K562 (cell line): ENCODE measurements around the gene PRDM12. TPM values are rescaled to one million over a fixed set of nuclear protein-coding genes. Genes with fewer than 3 reads are reported as not detected.

ENCODE experiments used
- ATAC-seq: fragments of 200-7000 bp; cut with Tn5 transposase; 3 replicates; pipeline ENCODE4 v1.9.1; 2020; ENCODE audit warnings: moderate library complexity
- BruUV-seq: library from RNA; stranded (reverse); fragments of 400-500 nt; replicated peaks from 2 replicates; lab custom pipeline; 2021; lab: Mats Ljungman, UMichigan
- CTCF ChIA-PET: fragments of 300-600 bp; formaldehyde crosslinking; extraction: SDS; loops from one replicate; lab custom pipeline; 2021; ENCODE audit warnings: low intra/inter-chr PET ratio; lab: Yijun Ruan, JAX
- POLR2A ChIA-PET: fragments of 300-600, 350-650 bp; sonication (Branson Sonifier 250); formaldehyde crosslinking; extraction: SDS; loops from one replicate; lab custom pipeline; 2021; ENCODE audit warnings: antibody characterized with exemption, inconsistent platforms; lab: Yijun Ruan, JAX
- DNase-seq, 4 experiments: peaks; one replicate each; pipeline versions ENCODE4 v3.0.0 to v3.0.0-alpha.2; 2011 to 2018; ENCODE audit warnings: low spot score in 3 of 4, mixed read lengths in 3 of 4; ENCODE audit errors: extremely low read depth in 1 of 4
- FAIRE-seq: peaks from 2 replicates; lab custom pipeline; 2011; peaks lifted over from hg19 to GRCh38; lab: Jason Lieb, UNC
- H2AFZ ChIP-seq: 2 replicates; pipeline ENCODE4 v1.6.0; 2011; ENCODE audit warnings: low read depth, low read length, control low read depth, inconsistent platforms
- H3K27ac ChIP-seq: fragments of 200-600 bp; 3 replicates; pipeline ENCODE4 v1.8.0; 2011; ENCODE audit warnings: low read depth, mild to moderate bottlenecking, control low read depth, inconsistent platforms, low read length, moderate library complexity, mixed read lengths; ENCODE audit errors: extremely low read depth
- H3K27me3 ChIP-seq, 2 experiments: fragments of 300-600 bp in 1 of 2; 2 replicates in 1 of 2; 3 replicates in 1 of 2; pipeline versions ENCODE4 v1.6.0 to v1.8.0; 2011; ENCODE audit warnings: inconsistent platforms in 2 of 2, low read length in 2 of 2, mild to moderate bottlenecking in 1 of 2, mixed read lengths in 1 of 2, moderate library complexity in 1 of 2; ENCODE audit not compliant: control insufficient read depth in 2 of 2, insufficient read depth in 2 of 2
- H3K36me3 ChIP-seq: fragments of 300-600 bp; 3 replicates; pipeline ENCODE4 v1.8.0; 2011; ENCODE audit warnings: mild to moderate bottlenecking, low read length, inconsistent platforms; ENCODE audit not compliant: control insufficient read depth, insufficient read depth
- H3K4me1 ChIP-seq, 2 experiments: fragments of 200-600 bp in 1 of 2; replicated peaks in 1 of 2; 2 replicates in 1 of 2; 3 replicates in 1 of 2; pipeline versions ENCODE4 v1.5.1 to v1.8.0; 2011; ENCODE audit warnings: inconsistent platforms in 2 of 2, low read length in 2 of 2, mild to moderate bottlenecking in 1 of 2, mixed read lengths in 1 of 2, moderate library complexity in 1 of 2; ENCODE audit not compliant: control insufficient read depth in 2 of 2, insufficient read depth in 2 of 2
- H3K4me2 ChIP-seq: 2 replicates; pipeline ENCODE4 v1.6.1; 2011; ENCODE audit warnings: low read length, control low read depth, inconsistent platforms, mixed read lengths; ENCODE audit not compliant: insufficient read depth
- H3K4me3 ChIP-seq: fragments of 200-600 bp; sonication (generic), shearing (Covaris generic); 2 replicates; pipeline ENCODE4 v1.5.1; 2016; ENCODE audit warnings: control low read depth, inconsistent platforms
- H3K79me2 ChIP-seq: fragments of 200-600 bp; 3 replicates; pipeline ENCODE4 v1.8.0; 2011; ENCODE audit warnings: low read length, inconsistent platforms; ENCODE audit not compliant: control insufficient read depth, insufficient read depth
- H3K9ac ChIP-seq, 2 experiments: 2 replicates each; pipeline versions ENCODE4 v1.6.0 to v1.6.1; 2011; ENCODE audit warnings: low read depth in 2 of 2, low read length in 2 of 2, control low read depth in 1 of 2, inconsistent platforms in 1 of 2, mild to moderate bottlenecking in 1 of 2, mixed read lengths in 1 of 2; ENCODE audit not compliant: insufficient read depth in 1 of 2
- H3K9me1 ChIP-seq: one replicate; pipeline ENCODE4 v1.6.0; 2011; ENCODE audit warnings: inconsistent platforms, mild to moderate bottlenecking, low read length, moderate library complexity; ENCODE audit not compliant: control insufficient read depth, insufficient read depth
- H3K9me3 ChIP-seq: replicated peaks from 2 replicates; pipeline ENCODE4 v1.5.1; 2011; ENCODE audit warnings: low read depth, low read length, inconsistent platforms; ENCODE audit not compliant: control insufficient read depth, insufficient read depth
- H4K20me1 ChIP-seq: replicated peaks from 2 replicates; pipeline ENCODE4 v1.6.1; 2011; ENCODE audit warnings: low read length, inconsistent platforms, mixed read lengths; ENCODE audit not compliant: control insufficient read depth, insufficient read depth
- KDM5B ChIP-seq: fragments of 200-600 bp; sonication (generic); IDR thresholded peaks from 2 replicates; pipeline ENCODE4 v1.6.1; 2012; ENCODE audit warnings: low read depth, mild to moderate bottlenecking, moderate library complexity, low read length, control low read depth, inconsistent platforms; ENCODE audit not compliant: insufficient replicate concordance
- ZNF224 ChIP-seq: sonication (generic); formaldehyde crosslinking; IDR thresholded peaks from 2 replicates; pipeline ENCODE4 v1.8.0; 2022; ENCODE audit warnings: mild to moderate bottlenecking, missing genetic modification reagents
- WGBS: fragments of 100-300 bp; shearing (Covaris generic); methylation state at CpG from one replicate; pipeline ENCODE4 v1.1.6; 2016; ENCODE audit warnings: low coverage, mixed read lengths; ENCODE audit not compliant: insufficient coverage; ENCODE audit errors: missing lambda C conversion rate; 5-methylcytosine and 5-hydroxymethylcytosine counted together
- in situ Hi-C: fragments of 300-500 bp; cut with MboI; formaldehyde crosslinking; loops from 4 replicates; pipeline ENCODE4 v1.15.0; 2018; ENCODE audit warnings: inconsistent platforms, mixed read lengths
- intact Hi-C: fragments of 100-400 bp; cut with micrococcal nuclease; formaldehyde crosslinking; loops from 2 replicates; pipeline ENCODE4 v1.14.2; 2022
- microRNA-seq: library from miRNA; unstranded; fragments of <30 nt; microRNA quantifications from one replicate; pipeline ENCODE4, GENCODE V29; 2018; ENCODE audit warnings: borderline microRNAs expressed
- polyA plus RNA-seq, 8 experiments: library from polyadenylated mRNA; depleted of rRNA in 4 of 8; stranded (reverse) in 5 of 8; unstranded in 3 of 8; fragments of >200 nt; fragmentation: Nextera tagmentation in 2 of 8; fragmentation: Illumina TruSeq in 1 of 8; extraction: Ambion mirVana in 2 of 8; extraction: Trizol in 1 of 8; gene quantifications; 2 replicates each; pipeline versions ENCODE4 v1.2.1 to v1.2.3, GENCODE V29; 2011 to 2014; ENCODE audit warnings: inconsistent platforms in 1 of 8, missing spikeins in 1 of 8
- small RNA-seq: library from RNA; depleted of rRNA; stranded (forward); fragments of <200 nt; gene quantifications from one replicate; pipeline ENCODE3, GENCODE V24; 2014
- total RNA-seq, 7 experiments: library from RNA; depleted of rRNA in 6 of 7; stranded (reverse); fragments of >200 nt in 6 of 7; fragmentation: Illumina TruSeq in 2 of 7; extraction: Trizol in 2 of 7; gene quantifications; 2 replicates each; pipeline versions ENCODE4 v1.2.1 to v1.2.3, GENCODE V29; 2011 to 2021; ENCODE audit warnings: low replicate concordance in 1 of 7
- TF ChIP-seq, protein P1 (sequence below): sonication (generic); formaldehyde crosslinking; IDR thresholded peaks from 2 replicates; pipeline ENCODE4 v1.8.1; 2023; ENCODE audit warnings: mild to moderate bottlenecking, missing genetic modification reagents, moderate library complexity

Gene PRDM12
- total and polyA plus RNA-seq, 9 of the 15 experiments (the other 6 are each of a cell fraction or from before 2014, with no cell fraction given) = 0.04 to 0.22 (median 0.07) TPM; not detected in 3

DNA sequence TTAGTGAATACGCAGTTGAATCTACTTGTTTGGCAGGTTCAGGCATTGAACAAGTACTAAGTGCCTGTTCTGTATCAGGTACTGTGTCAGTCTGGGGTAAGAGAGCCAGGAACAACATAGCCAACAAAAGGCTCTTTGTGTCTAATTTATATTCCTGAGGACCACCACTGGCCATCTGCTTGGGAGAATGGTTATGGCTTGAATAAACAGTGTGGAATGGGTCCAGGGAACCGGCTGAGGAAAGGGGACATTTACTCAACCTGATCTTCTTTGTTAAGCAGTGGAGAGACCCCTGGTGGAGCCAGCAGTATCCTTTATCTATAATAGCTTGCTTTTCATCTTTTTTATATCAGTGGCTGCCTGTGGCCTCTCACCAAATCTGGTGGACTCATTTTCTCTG, 67.7 kb downstream of the PRDM12 start:
- ATAC-seq (peak; percentile 79), FAIRE-seq (peak; percentile 61), DNase-seq (peak; percentile 60 to 83 (median 80))
- H3K4me2 ChIP-seq = no peak overlapping the region
- no peak overlapping the region for H3K27ac ChIP-seq
- H2AFZ ChIP-seq = no peak overlapping the region
- ChIA-PET POLR2A (interaction anchor here (0.6 to 3.5 kb wide), 9 partner anchors 9 to 362 kb away, joined by 3 to 20 read pairs (median 3); no protein-coding TSS in a partner anchor), CTCF (no interaction called here)
- H3K4me3 ChIP-seq = no peak overlapping the region
- H3K9me3 ChIP-seq = no peaks in the 10 kb centered on the region
- BruUV-seq = TSS peak; percentile 36
- no peaks in the 10 kb centered on the region for H3K4me1 ChIP-seq
- no peaks in the 10 kb centered on the region for H3K9me1 ChIP-seq
- in situ Hi-C loops = no loop called here
- TF ChIP-seq, protein P1, sequence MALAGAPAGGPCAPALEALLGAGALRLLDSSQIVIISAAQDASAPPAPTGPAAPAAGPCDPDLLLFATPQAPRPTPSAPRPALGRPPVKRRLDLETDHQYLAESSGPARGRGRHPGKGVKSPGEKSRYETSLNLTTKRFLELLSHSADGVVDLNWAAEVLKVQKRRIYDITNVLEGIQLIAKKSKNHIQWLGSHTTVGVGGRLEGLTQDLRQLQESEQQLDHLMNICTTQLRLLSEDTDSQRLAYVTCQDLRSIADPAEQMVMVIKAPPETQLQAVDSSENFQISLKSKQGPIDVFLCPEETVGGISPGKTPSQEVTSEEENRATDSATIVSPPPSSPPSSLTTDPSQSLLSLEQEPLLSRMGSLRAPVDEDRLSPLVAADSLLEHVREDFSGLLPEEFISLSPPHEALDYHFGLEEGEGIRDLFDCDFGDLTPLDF (CRISPR knock-in tag) = peak; percentile 65; the same call in 1 of the 2 replicates
- TF ChIP-seq KDM5B (no peak), ZNF224 (CRISPR knock-in tag) (no peak)
- no peaks in the 10 kb centered on the region for H4K20me1 ChIP-seq
- intact Hi-C loops = loop anchor here (1.0 kb wide), 1 partner anchor 131 kb away; no protein-coding TSS in a partner anchor
- peaks cover 40% of the 10 kb centered on the region for H3K36me3 ChIP-seq
- no peaks in the 10 kb centered on the region for H3K27me3 ChIP-seq
- WGBS = 69% methylated on average over 2 of the region's 2 CpGs
- H3K9ac ChIP-seq = no peak overlapping the region
- H3K79me2 ChIP-seq = no peaks in the 10 kb centered on the region; the same call in 2 of the 3 replicates

Small RNA genes lying within 50 kb of the gene (microRNA-seq; reads per million reads assigned to microRNA genes)
- gene MIR6856 = not detected

Small RNA genes lying within 50 kb of the gene (small RNA-seq; reads per million reads assigned to genes)
- gene AL359092.1 (not detected), gene MIR6856 (not detected)

Other genes starting within 250 kb of the PRDM12 start
- gene ASS1, start 219.6 kb upstream of the PRDM12 start, total RNA-seq (2014; rRNA removed) = 4.6 and 4.8 TPM in 2 replicates
- 2.2 and 4.2 TPM in 2 replicates for gene ASS1, start 219.6 kb upstream of the PRDM12 start, total RNA-seq (2014; rRNA removed; fragmentation: Illumina TruSeq; extraction: Trizol)
- 1.5 and 1.7 TPM in 2 replicates for gene ASS1, start 219.6 kb upstream of the PRDM12 start, total RNA-seq (2015; rRNA removed; fragmentation: Illumina TruSeq; extraction: Trizol)
- gene ASS1, start 219.6 kb upstream of the PRDM12 start, total RNA-seq (2021) = 3.7 TPM in 2 replicates
- 2.9 and 4.7 TPM in 2 replicates for gene ASS1, start 219.6 kb upstream of the PRDM12 start, polyA plus RNA-seq (2011; rRNA removed)
- gene ASS1, start 219.6 kb upstream of the PRDM12 start, polyA plus RNA-seq (2014; fragmentation: Illumina TruSeq; extraction: Trizol) = 5.7 and 5.9 TPM in 2 replicates
- 1 to 10 TPM; 1.7 to 3.6 TPM for gene ASS1, start 219.6 kb upstream of the PRDM12 start, polyA plus RNA-seq (2014; fragmentation: Nextera tagmentation; extraction: Ambion mirVana)
- 3.8 and 6.5 TPM in 2 replicates for gene ASS1, start 219.6 kb upstream of the PRDM12 start, polyA plus RNA-seq (2014; rRNA removed)
- 64.0 and 82.7 TPM in 2 replicates for gene FUBP3, start 85.0 kb upstream of the PRDM12 start, total RNA-seq (2014; rRNA removed)
- 41.0 and 43.2 TPM in 2 replicates for gene FUBP3, start 85.0 kb upstream of the PRDM12 start, total RNA-seq (2014; rRNA removed; fragmentation: Illumina TruSeq; extraction: Trizol)
- gene FUBP3, start 85.0 kb upstream of the PRDM12 start, total RNA-seq (2015; rRNA removed; fragmentation: Illumina TruSeq; extraction: Trizol) = 45.0 and 48.1 TPM in 2 replicates
- gene FUBP3, start 85.0 kb upstream of the PRDM12 start, total RNA-seq (2021) = 51.7 and 54.0 TPM in 2 replicates
- gene FUBP3, start 85.0 kb upstream of the PRDM12 start, polyA plus RNA-seq (2011; rRNA removed) = 35.3 and 40.1 TPM in 2 replicates
- gene FUBP3, start 85.0 kb upstream of the PRDM12 start, polyA plus RNA-seq (2014; fragmentation: Illumina TruSeq; extraction: Trizol) = 57.0 and 70.8 TPM in 2 replicates
- gene FUBP3, start 85.0 kb upstream of the PRDM12 start, polyA plus RNA-seq (2014; fragmentation: Nextera tagmentation; extraction: Ambion mirVana) = 1 to 10 TPM; 3.0 to 7.1 TPM
- 56.8 and 68.9 TPM in 2 replicates for gene FUBP3, start 85.0 kb upstream of the PRDM12 start, polyA plus RNA-seq (2014; rRNA removed)
- gene EXOSC2, start 29.2 kb downstream of the PRDM12 start, total RNA-seq (2014; rRNA removed) = 48.5 and 50.6 TPM in 2 replicates
- 101 and 105 TPM in 2 replicates for gene EXOSC2, start 29.2 kb downstream of the PRDM12 start, total RNA-seq (2014; rRNA removed; fragmentation: Illumina TruSeq; extraction: Trizol)
- gene EXOSC2, start 29.2 kb downstream of the PRDM12 start, total RNA-seq (2015; rRNA removed; fragmentation: Illumina TruSeq; extraction: Trizol) = 81.4 and 87.0 TPM in 2 replicates
- 67.1 and 71.8 TPM in 2 replicates for gene EXOSC2, start 29.2 kb downstream of the PRDM12 start, total RNA-seq (2021)
- gene EXOSC2, start 29.2 kb downstream of the PRDM12 start, polyA plus RNA-seq (2011; rRNA removed) = 59.9 and 87.5 TPM in 2 replicates
- 69.1 and 77.6 TPM in 2 replicates for gene EXOSC2, start 29.2 kb downstream of the PRDM12 start, polyA plus RNA-seq (2014; fragmentation: Illumina TruSeq; extraction: Trizol)
- 10 to 100 TPM; 46.0 to 89.0 TPM for gene EXOSC2, start 29.2 kb downstream of the PRDM12 start, polyA plus RNA-seq (2014; fragmentation: Nextera tagmentation; extraction: Ambion mirVana)
- 66.5 and 75.3 TPM in 2 replicates for gene EXOSC2, start 29.2 kb downstream of the PRDM12 start, polyA plus RNA-seq (2014; rRNA removed)
- gene ABL1, start 170.7 kb downstream of the PRDM12 start, total RNA-seq (2014; rRNA removed) = 45.1 and 61.3 TPM in 2 replicates
- gene ABL1, start 170.7 kb downstream of the PRDM12 start, total RNA-seq (2014; rRNA removed; fragmentation: Illumina TruSeq; extraction: Trizol) = 28.6 and 30.2 TPM in 2 replicates
- 37.8 and 41.0 TPM in 2 replicates for gene ABL1, start 170.7 kb downstream of the PRDM12 start, total RNA-seq (2015; rRNA removed; fragmentation: Illumina TruSeq; extraction: Trizol)
- 124 and 130 TPM in 2 replicates for gene ABL1, start 170.7 kb downstream of the PRDM12 start, total RNA-seq (2021)
- 26.0 and 35.7 TPM in 2 replicates for gene ABL1, start 170.7 kb downstream of the PRDM12 start, polyA plus RNA-seq (2011; rRNA removed)
- 64.0 and 77.9 TPM in 2 replicates for gene ABL1, start 170.7 kb downstream of the PRDM12 start, polyA plus RNA-seq (2014; fragmentation: Illumina TruSeq; extraction: Trizol)
- gene ABL1, start 170.7 kb downstream of the PRDM12 start, polyA plus RNA-seq (2014; fragmentation: Nextera tagmentation; extraction: Ambion mirVana) = 1 to 10 TPM; 1.5 to 1.6 TPM
- 59.7 and 60.0 TPM in 2 replicates for gene ABL1, start 170.7 kb downstream of the PRDM12 start, polyA plus RNA-seq (2014; rRNA removed)
- gene QRFP, start 232.2 kb downstream of the PRDM12 start, total RNA-seq (2014; rRNA removed) = not detected in 2 replicates
- not detected in 2 replicates for gene QRFP, start 232.2 kb downstream of the PRDM12 start, total RNA-seq (2014; rRNA removed; fragmentation: Illumina TruSeq; extraction: Trizol)
- gene QRFP, start 232.2 kb downstream of the PRDM12 start, total RNA-seq (2015; rRNA removed; fragmentation: Illumina TruSeq; extraction: Trizol) = not detected in 2 replicates
- gene QRFP, start 232.2 kb downstream of the PRDM12 start, total RNA-seq (2021) = not detected in 2 replicates
- not detected in 2 replicates for gene QRFP, start 232.2 kb downstream of the PRDM12 start, polyA plus RNA-seq (2011; rRNA removed)
- not detected in 2 replicates for gene QRFP, start 232.2 kb downstream of the PRDM12 start, polyA plus RNA-seq (2014; fragmentation: Illumina TruSeq; extraction: Trizol)
- not detected for gene QRFP, start 232.2 kb downstream of the PRDM12 start, polyA plus RNA-seq (2014; fragmentation: Nextera tagmentation; extraction: Ambion mirVana)
- not detected in 2 replicates for gene QRFP, start 232.2 kb downstream of the PRDM12 start, polyA plus RNA-seq (2014; rRNA removed)